Measurements from ENCODE around the gene KRTAP6-3.

- TF ChIP-seq CTCF (IDR thresholded peaks at IDR 0.05; ENCODE audit: control extremely low read depth in 1 of 3, insufficient read depth in 1 of 3, low read depth in 1 of 3, low read length in 3 of 3) = no peak
- no peak for TF ChIP-seq PHF8 (conservative IDR thresholded peaks at IDR 0.05; ENCODE audit: low read depth, low read length)
- TF ChIP-seq BCL11A (IDR thresholded peaks at IDR 0.05; ENCODE audit: low read depth in 2 of 2, low read length in 2 of 2) = no peak
- TF ChIP-seq ATF3 (IDR thresholded peaks at IDR 0.05; ENCODE audit: insufficient read depth, low read depth, low read length) = no peak
- TF ChIP-seq CBX5 (IDR thresholded peaks at IDR 0.05; ENCODE audit: low read depth, low read length) = no peak
- no peak for TF ChIP-seq YY1 (IDR thresholded peaks at IDR 0.05; ENCODE audit: low read depth, low read length)
Observed at GRCh38 chr21:30579346-30579745, 12.9 kb upstream of the KRTAP6-3 start.

All from H1 (cell line).